22Rv1 (cell line): Measurements from ENCODE around the gene SLC8A3.

Source experiments
- CTCF ChIP-seq: fragments of 450-650 bp; IDR thresholded peaks from 2 replicates; pipeline ENCODE4 v1.5.1; 2017; ENCODE audit warnings: mild to moderate bottlenecking
- ZFX ChIP-seq: fragments of 450-650 bp; IDR thresholded peaks from 2 replicates; pipeline ENCODE4 v1.6.1; 2017; ENCODE audit warnings: antibody characterized with exemption, borderline replicate concordance

DNA sequence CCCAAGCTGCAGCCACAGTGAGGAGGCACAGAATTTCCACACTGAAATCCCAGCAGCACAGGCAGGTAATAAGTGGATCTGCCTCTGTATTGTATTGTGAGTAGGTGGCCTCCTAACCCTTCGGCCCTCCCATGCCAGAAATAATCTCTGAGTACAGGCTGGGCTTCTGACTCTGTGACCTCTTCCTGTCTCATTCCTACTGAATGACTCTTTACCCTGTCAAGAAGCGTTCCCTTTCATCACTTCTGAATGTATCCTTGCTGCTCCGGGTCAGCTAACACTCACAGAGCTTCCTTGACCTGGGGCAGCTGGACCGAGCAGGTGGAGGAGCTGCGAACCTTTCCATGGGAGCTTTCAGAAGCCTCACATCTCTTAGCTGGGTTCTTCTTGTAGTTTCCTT, 119.6 kb downstream of the SLC8A3 start:
- TF ChIP-seq CTCF (no peak), ZFX (no peak)
